Measurements from ENCODE around the gene SEZ6L2.
"Not testable (repeated sequence)": the region's sequence is repeated elsewhere in the genome, so short reads cannot be mapped to it uniquely, and the experiment has no call there.

Gene SEZ6L2

GRCh38 chr16:29903590-29903989 is 4.2 kb upstream of the SEZ6L2 start:
- DNase-seq (ENCODE audit: insufficient read length, low spot score): no peak
- no peak for FAIRE-seq

GRCh38 chr16:29901607-29901945 is 2.2 kb upstream of the SEZ6L2 start:
- TF ChIP-seq POLR2A (IDR thresholded peaks at IDR 0.05; ENCODE audit: low read depth, low read length): no peak
- DNase-seq (ENCODE audit: insufficient read length, low spot score): no peak
- no peak for FAIRE-seq

More at GRCh38 chr16:29903590-29903989, 4.2 kb upstream of the SEZ6L2 start:
- no peak for TF ChIP-seq POLR2A (IDR thresholded peaks at IDR 0.05; ENCODE audit: low read depth, low read length)

GRCh38 chr16:29900888-29901606 is 1.7 kb upstream of the SEZ6L2 start:
- FAIRE-seq (no peak), DNase-seq (ENCODE audit: insufficient read length, low spot score) (no peak)
- no peak for TF ChIP-seq POLR2A (IDR thresholded peaks at IDR 0.05; ENCODE audit: low read depth, low read length)

- DNase-seq (ENCODE audit: insufficient read length, low spot score) (peak; percentile 96), FAIRE-seq (no peak)
- TF ChIP-seq POLR2A (IDR thresholded peaks at IDR 0.05; ENCODE audit: low read depth, low read length): peak; percentile 81
Observed at GRCh38 chr16:29900102-29900887, 945 bp upstream of the SEZ6L2 start, which contains the start of gene ASPHD1. ASPHD1 (plus strand) TSS chr16:29900488; CDS start chr16:29900972, 484 bp downstream.

- FAIRE-seq (no peak), DNase-seq (ENCODE audit: insufficient read length, low spot score) (peak; percentile 76)
- TF ChIP-seq POLR2A (IDR thresholded peaks at IDR 0.05; ENCODE audit: low read depth, low read length): peak; percentile 28; the same call in 1 of the 2 replicates
Observed at GRCh38 chr16:29898804-29899515, 390 bp downstream of the SEZ6L2 start.

- TF ChIP-seq POLR2A (IDR thresholded peaks at IDR 0.05; ENCODE audit: low read depth, low read length): no peak
- FAIRE-seq (no peak), DNase-seq (ENCODE audit: insufficient read length, low spot score) (no peak)
Observed at GRCh38 chr16:29898135-29898803, 1.1 kb downstream of the SEZ6L2 start.

GRCh38 chr16:29897333-29897732 is 2.0 kb downstream of the SEZ6L2 start:
- DNase-seq (ENCODE audit: insufficient read length, low spot score): no peak
- FAIRE-seq: no peak
- no peak for TF ChIP-seq POLR2A (IDR thresholded peaks at IDR 0.05; ENCODE audit: low read depth, low read length)

- no peak for TF ChIP-seq POLR2A (IDR thresholded peaks at IDR 0.05; ENCODE audit: low read depth, low read length)
- no peak for FAIRE-seq
- DNase-seq (ENCODE audit: insufficient read length, low spot score): no peak
Observed at GRCh38 chr16:29896841-29897240, 2.5 kb downstream of the SEZ6L2 start.

GRCh38 chr16:29894352-29894751 is 5.0 kb downstream of the SEZ6L2 start:
- TF ChIP-seq POLR2A (IDR thresholded peaks at IDR 0.05; ENCODE audit: low read depth, low read length): no peak
- no peak for FAIRE-seq
- no peak for DNase-seq (ENCODE audit: insufficient read length, low spot score)

GRCh38 chr16:29893553-29893952 is 5.8 kb downstream of the SEZ6L2 start:
- TF ChIP-seq POLR2A (IDR thresholded peaks at IDR 0.05; ENCODE audit: low read depth, low read length): no peak
- no peak for DNase-seq (ENCODE audit: insufficient read length, low spot score)
- FAIRE-seq: no peak

- FAIRE-seq (no peak), DNase-seq (ENCODE audit: insufficient read length, low spot score) (no peak)
- TF ChIP-seq POLR2A (IDR thresholded peaks at IDR 0.05; ENCODE audit: low read depth, low read length): no peak
Observed at GRCh38 chr16:29892458-29892813, 6.9 kb downstream of the SEZ6L2 start.

- DNase-seq (ENCODE audit: insufficient read length, low spot score): no peak
- no peak for TF ChIP-seq POLR2A (IDR thresholded peaks at IDR 0.05; ENCODE audit: low read depth, low read length)
- FAIRE-seq: no peak
Observed at GRCh38 chr16:29891525-29892457, 7.6 kb downstream of the SEZ6L2 start.

- not testable (repeated sequence) for FAIRE-seq; DNase-seq (ENCODE audit: insufficient read length, low spot score)
Observed at GRCh38 chr16:29889372-29889771, 10.0 kb downstream of the SEZ6L2 start.

All from H54 (cell line).